AG10803 (cell line): Measurements from ENCODE around the gene DMD.

ENCODE experiments used
- DNase-seq: peaks from one replicate; pipeline ENCODE4 v3.0.0; 2010; ENCODE audit warnings: low read depth
- H3K4me3 ChIP-seq: 2 replicates; pipeline ENCODE4 v1.5.1; 2011; ENCODE audit warnings: mild to moderate bottlenecking, low read length, control low read depth
- TF ChIP-seq, protein P1 (sequence below): conservative IDR thresholded peaks from 2 replicates; pipeline ENCODE4 v1.5.1; 2011; ENCODE audit warnings: mild to moderate bottlenecking, low read length, control low read depth, inconsistent platforms

DMD gene

DNA sequence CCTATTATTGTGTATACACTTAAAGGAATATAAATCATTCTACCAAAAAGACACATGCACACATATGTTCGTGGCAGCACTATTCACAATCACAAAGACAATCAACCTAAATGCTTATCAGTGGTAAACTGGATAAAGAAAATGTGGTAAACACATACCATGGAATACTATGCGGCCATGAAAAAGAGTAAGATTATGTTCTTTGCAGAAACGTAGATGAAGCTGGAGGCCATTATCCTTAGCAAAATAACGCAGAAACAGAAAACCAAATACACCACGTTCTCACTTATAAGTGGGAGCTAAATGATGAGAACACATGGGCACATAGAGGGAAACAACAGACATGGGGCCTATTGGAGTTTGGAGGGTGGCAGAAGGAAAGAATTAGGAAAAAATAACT is 593.2 kb downstream of the DMD start:
- H3K4me3 ChIP-seq, result no peak overlapping the region
- TF ChIP-seq, protein P1, sequence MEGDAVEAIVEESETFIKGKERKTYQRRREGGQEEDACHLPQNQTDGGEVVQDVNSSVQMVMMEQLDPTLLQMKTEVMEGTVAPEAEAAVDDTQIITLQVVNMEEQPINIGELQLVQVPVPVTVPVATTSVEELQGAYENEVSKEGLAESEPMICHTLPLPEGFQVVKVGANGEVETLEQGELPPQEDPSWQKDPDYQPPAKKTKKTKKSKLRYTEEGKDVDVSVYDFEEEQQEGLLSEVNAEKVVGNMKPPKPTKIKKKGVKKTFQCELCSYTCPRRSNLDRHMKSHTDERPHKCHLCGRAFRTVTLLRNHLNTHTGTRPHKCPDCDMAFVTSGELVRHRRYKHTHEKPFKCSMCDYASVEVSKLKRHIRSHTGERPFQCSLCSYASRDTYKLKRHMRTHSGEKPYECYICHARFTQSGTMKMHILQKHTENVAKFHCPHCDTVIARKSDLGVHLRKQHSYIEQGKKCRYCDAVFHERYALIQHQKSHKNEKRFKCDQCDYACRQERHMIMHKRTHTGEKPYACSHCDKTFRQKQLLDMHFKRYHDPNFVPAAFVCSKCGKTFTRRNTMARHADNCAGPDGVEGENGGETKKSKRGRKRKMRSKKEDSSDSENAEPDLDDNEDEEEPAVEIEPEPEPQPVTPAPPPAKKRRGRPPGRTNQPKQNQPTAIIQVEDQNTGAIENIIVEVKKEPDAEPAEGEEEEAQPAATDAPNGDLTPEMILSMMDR, result no peak
- no peak for DNase-seq

DNA sequence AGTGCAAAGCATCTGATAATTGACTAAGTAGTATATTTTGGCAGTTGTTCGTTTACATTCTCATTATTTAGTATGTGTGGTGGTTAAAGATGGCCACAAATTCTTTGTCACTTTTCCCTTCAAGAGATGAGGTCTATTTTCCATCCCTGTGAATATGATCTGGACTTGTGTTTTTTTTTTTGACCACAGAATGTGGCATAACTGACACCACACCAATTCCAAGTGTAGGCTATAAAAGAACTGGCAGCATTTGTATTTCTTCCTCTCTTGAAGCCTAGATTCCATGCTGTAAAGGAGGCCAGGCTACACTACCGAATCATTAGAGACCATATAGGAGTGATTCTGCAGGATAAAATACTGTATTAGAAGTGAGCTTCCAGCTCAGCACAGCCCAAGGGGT is 596.6 kb downstream of the DMD start:
- no peak overlapping the region for H3K4me3 ChIP-seq
- no peak for DNase-seq
- TF ChIP-seq, protein P1, result no peak

DNA sequence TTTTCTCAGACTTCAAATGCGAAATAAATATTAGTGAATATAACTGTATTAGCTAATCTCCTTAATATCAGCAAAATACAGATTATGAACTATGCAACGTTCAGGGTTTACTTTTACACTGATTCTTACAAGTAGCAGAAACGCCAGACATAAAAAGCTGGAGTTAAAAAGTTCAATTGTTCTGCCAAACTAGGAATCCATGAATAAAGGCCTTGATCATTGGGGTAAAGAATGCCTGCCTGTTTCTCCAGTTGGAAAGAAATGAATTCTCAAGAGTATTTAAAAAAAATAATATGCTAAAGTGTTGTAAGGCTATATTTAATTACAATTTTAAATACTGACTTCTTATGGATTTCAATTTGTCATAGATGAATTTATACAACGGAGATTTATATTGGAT is 612.2 kb downstream of the DMD start:
- TF ChIP-seq, protein P1, result no peak
- H3K4me3 ChIP-seq, result no peak overlapping the region

DNA sequence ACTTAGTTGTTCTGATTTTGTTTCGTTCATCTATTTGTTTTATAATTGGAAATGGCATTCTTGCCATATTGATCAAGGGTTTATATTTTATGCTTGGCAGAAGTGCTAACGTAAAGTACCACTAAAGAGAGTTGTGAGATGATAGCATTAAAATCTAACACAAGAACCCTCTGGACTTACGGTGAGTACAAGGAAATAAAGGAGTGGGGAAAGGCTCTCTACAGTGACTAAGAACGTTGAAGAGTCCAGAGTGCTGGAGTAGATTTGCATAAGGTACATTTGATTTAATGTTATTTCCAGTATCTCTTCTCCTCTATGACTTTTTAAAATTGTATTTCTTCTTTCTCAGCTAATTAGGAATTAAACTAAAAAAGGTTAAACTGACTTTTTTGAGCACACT is 612.6 kb downstream of the DMD start:
- DNase-seq, result no peak
- H3K4me3 ChIP-seq, result no peak overlapping the region
- TF ChIP-seq, protein P1, result no peak

More for the DNA sequence above, 612.2 kb downstream of the DMD start:
- DNase-seq, result no peak

DNA sequence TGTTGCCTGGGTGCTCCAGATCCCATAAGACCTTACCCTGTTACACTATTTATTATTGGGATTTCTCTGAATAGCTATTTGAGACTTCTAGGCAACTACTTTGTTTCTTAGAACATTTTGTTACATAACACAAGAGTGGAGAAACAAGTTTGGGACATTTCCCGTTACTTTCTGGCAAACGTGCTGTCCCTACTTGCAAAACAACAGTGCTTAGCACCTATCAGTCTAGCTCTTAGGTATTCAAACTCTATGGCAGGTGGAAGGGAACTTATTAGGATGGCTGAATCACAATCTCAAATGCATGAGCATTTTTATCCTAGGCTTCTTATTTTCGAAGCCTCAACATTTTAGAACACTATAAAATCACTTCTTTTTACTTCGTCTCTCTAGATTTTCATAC is 613.6 kb downstream of the DMD start:
- DNase-seq, result no peak
- no peak overlapping the region for H3K4me3 ChIP-seq
- TF ChIP-seq, protein P1, result no peak

DNA sequence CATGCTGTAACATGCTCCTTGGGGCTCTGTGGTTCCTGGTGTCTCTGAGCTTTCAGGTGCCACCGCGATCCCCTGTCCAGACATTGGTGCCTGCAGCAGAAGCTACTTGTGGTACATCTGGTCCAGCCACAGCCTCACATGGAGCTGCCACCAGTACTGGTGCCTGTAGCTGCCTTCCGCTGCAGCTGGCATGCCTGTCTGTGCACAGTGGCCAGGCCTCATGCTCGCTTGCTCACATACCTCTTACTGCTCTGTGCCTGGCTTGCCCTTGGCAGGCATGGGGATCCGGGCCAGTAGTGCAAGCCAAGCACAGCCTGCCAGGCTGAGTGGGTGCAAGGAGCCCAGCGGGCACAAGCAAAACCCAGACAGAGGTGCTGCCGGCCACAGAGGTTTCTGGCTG is 618.6 kb downstream of the DMD start:
- TF ChIP-seq, protein P1, result no peak
- H3K4me3 ChIP-seq, result no peak overlapping the region
- DNase-seq, result no peak

DNA sequence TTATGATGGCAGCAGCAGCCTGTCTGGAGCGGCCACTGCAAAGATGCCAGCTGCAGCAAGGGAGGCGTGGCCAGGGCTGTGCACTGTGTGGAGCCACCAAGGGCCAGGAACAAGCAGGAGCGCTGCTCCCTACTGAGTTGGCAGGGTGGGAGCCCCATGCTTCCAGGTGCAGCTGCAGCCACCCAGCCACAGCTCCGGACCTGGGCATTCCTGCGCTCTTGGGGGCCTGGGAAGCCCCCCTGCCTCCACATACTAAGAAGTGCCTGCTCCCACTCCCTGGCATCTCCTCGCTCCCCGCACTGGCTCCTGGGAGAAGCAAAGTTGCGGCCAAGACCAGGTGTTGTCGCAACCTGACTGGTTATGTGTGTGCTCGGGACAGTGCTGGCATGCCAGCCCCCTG is 619.8 kb downstream of the DMD start:
- H3K4me3 ChIP-seq, result no peak overlapping the region
- TF ChIP-seq, protein P1, result no peak
- DNase-seq, result no peak
